ENCODE measurements around the gene WDR54. TPM values are rescaled to one million over a fixed set of nuclear protein-coding genes. Genes with fewer than 3 reads are reported as not detected.

Gene WDR54
- total RNA-seq, 1 experiment from 2014 or later, result 27.7 TPM

DNA sequence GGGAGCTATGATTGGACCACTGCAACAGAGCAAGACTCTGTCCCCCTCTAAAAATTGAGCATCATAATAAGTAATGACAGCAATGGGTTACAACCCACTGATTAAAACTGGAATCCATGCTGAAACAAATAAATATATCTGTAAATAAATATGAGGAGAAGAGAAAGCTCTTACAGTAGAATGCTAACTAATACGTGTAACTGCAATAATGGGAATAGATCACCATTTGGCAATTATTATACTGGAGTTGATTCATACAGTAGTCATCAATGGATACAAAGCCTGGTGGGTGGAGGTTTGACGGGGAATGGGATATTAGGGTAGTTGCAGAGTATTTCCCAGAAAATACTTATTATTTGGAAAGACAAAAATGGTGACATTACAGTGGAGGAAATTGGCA, 27.2 kb downstream of the WDR54 start:
- in situ Hi-C loops (cut with HindIII; ENCODE audit: low pct_unique_long_range_greater_than_20kb, low sequenced_read_pairs), result no loop called here
- no peak for ATAC-seq
- CTCF ChIA-PET, result no interaction called here

DNA sequence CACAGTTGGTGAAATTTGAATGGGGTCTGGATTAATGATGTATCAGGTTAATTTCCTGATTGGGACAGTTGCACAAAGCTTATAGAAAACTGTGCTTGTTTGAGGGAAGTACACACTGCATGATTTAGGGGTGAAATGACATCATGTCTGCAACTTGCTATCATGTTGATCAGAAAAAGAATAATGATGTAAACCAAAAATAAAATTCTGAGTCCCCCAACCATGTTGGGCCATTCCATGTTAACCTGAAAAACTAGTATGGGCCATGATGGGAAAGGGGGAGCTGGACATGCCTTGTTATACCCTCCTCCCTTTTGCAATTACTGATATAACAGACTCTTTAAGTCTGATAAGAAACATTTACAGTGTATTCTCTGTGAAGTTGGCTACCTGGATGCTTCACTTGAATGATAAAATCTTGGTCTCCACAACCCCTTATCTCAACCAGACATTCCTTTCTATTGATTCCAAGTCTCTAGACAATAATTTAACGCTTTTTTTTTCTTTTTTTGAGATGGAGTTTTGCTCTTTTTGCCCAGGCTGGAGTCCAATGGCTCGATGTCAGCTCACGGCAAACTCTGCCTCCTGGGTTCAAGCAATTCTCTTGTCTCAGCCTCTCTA, 29.1 kb downstream of the WDR54 start:
- no peak overlapping the region for H3K4me3 ChIP-seq (ENCODE audit: low read depth in 2 of 2, low read length in 2 of 2)
- intact Hi-C loops (cut with micrococcal nuclease; ENCODE audit: unreplicated experiment) (no loop called here), in situ Hi-C loops (cut with HindIII; ENCODE audit: low pct_unique_long_range_greater_than_20kb, low sequenced_read_pairs) (no loop called here)
- H3K27me3 ChIP-seq (ENCODE audit: control insufficient read depth, insufficient read depth, low read length), result no peaks in the 10 kb centered on the region
- H3K36me3 ChIP-seq (ENCODE audit: control insufficient read depth, insufficient read depth, low read length), result peaks cover 4% of the 10 kb centered on the region; the same call in 1 of the 2 replicates
- ChIA-PET POLR2A (no interaction called here), CTCF (no interaction called here)
- H3K9me3 ChIP-seq (ENCODE audit: control insufficient read depth, insufficient read depth, low read depth, low read length), result no peaks in the 10 kb centered on the region
- ATAC-seq (no peak), DNase-seq (ENCODE audit: low read depth, low spot score) (no peak)
- no peaks in the 10 kb centered on the region for H3K4me1 ChIP-seq (ENCODE audit: control insufficient read depth, insufficient read depth, low read length)
- BruUV-seq (replicated peaks), result no TSS peak
- no peak overlapping the region for H3K27ac ChIP-seq (ENCODE audit: low read length)
- TF ChIP-seq TCF7L2 (IDR thresholded peaks at IDR 0.05; ENCODE audit: low read depth, low read length), result no peak
- TF ChIP-seq, protein P1, sequence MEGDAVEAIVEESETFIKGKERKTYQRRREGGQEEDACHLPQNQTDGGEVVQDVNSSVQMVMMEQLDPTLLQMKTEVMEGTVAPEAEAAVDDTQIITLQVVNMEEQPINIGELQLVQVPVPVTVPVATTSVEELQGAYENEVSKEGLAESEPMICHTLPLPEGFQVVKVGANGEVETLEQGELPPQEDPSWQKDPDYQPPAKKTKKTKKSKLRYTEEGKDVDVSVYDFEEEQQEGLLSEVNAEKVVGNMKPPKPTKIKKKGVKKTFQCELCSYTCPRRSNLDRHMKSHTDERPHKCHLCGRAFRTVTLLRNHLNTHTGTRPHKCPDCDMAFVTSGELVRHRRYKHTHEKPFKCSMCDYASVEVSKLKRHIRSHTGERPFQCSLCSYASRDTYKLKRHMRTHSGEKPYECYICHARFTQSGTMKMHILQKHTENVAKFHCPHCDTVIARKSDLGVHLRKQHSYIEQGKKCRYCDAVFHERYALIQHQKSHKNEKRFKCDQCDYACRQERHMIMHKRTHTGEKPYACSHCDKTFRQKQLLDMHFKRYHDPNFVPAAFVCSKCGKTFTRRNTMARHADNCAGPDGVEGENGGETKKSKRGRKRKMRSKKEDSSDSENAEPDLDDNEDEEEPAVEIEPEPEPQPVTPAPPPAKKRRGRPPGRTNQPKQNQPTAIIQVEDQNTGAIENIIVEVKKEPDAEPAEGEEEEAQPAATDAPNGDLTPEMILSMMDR (IDR thresholded peaks at IDR 0.05), result no peak

More for the DNA sequence above, 27.2 kb downstream of the WDR54 start:
- Histone ChIP-seq H3K9me3 (ENCODE audit: control insufficient read depth, insufficient read depth, low read depth, low read length) (no peaks in the 10 kb centered on the region), H3K27ac (ENCODE audit: low read length) (no peak overlapping the region), H3K27me3 (ENCODE audit: control insufficient read depth, insufficient read depth, low read length) (peaks cover 3% of the 10 kb centered on the region; the same call in 1 of the 2 replicates), H3K36me3 (ENCODE audit: control insufficient read depth, insufficient read depth, low read length) (no peaks in the 10 kb centered on the region), H3K4me3 (ENCODE audit: low read depth in 2 of 2, low read length in 2 of 2) (no peak overlapping the region), H3K4me1 (ENCODE audit: control insufficient read depth, insufficient read depth, low read length) (no peaks in the 10 kb centered on the region)
- POLR2A ChIA-PET, result no interaction called here
- no peak for DNase-seq (ENCODE audit: low read depth, low spot score)
- no TSS peak for BruUV-seq (replicated peaks)
- intact Hi-C loops (cut with micrococcal nuclease; ENCODE audit: unreplicated experiment), result no loop called here
- TF ChIP-seq, protein P1 (IDR thresholded peaks at IDR 0.05), result no peak
- TF ChIP-seq POLR2AphosphoS5 (IDR thresholded peaks at IDR 0.05; ENCODE audit: low read depth, low read length), result no peak
- TF ChIP-seq, protein P2, sequence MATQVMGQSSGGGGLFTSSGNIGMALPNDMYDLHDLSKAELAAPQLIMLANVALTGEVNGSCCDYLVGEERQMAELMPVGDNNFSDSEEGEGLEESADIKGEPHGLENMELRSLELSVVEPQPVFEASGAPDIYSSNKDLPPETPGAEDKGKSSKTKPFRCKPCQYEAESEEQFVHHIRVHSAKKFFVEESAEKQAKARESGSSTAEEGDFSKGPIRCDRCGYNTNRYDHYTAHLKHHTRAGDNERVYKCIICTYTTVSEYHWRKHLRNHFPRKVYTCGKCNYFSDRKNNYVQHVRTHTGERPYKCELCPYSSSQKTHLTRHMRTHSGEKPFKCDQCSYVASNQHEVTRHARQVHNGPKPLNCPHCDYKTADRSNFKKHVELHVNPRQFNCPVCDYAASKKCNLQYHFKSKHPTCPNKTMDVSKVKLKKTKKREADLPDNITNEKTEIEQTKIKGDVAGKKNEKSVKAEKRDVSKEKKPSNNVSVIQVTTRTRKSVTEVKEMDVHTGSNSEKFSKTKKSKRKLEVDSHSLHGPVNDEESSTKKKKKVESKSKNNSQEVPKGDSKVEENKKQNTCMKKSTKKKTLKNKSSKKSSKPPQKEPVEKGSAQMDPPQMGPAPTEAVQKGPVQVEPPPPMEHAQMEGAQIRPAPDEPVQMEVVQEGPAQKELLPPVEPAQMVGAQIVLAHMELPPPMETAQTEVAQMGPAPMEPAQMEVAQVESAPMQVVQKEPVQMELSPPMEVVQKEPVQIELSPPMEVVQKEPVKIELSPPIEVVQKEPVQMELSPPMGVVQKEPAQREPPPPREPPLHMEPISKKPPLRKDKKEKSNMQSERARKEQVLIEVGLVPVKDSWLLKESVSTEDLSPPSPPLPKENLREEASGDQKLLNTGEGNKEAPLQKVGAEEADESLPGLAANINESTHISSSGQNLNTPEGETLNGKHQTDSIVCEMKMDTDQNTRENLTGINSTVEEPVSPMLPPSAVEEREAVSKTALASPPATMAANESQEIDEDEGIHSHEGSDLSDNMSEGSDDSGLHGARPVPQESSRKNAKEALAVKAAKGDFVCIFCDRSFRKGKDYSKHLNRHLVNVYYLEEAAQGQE (IDR thresholded peaks at IDR 0.05; ENCODE audit: insufficient read depth in 1 of 2, low read depth in 2 of 2, low read length in 1 of 2), result no peak
